Colonic mucosa (tissue), 4 donors: ENCODE data around the gene DLG2. TPM values are rescaled to one million over a fixed set of nuclear protein-coding genes. Genes with fewer than 3 reads are reported as not detected.
A peak's percentile ranks its signal among the peaks of the same experiment; 100 is the strongest.

ENCODE experiments used
- DNase-seq: peaks from one replicate; pipeline ENCODE4 v3.0.0-alpha.2; 2020
- H3K27ac ChIP-seq: fragments of 200-600 bp; one replicate; pipeline ENCODE4 v1.8.0; 2021
- H3K27me3 ChIP-seq: fragments of 200-600 bp; one replicate; pipeline ENCODE4 v1.8.0; 2021
- H3K36me3 ChIP-seq: fragments of 200-600 bp; one replicate; pipeline ENCODE4 v1.8.0; 2021
- H3K4me1 ChIP-seq: fragments of 200-600 bp; one replicate; pipeline ENCODE4 v1.8.0; 2021; ENCODE audit warnings: mild to moderate bottlenecking
- H3K4me3 ChIP-seq: fragments of 200-600 bp; one replicate; pipeline ENCODE4 v1.8.0; 2021
- H3K9ac ChIP-seq, 2 donors: one replicate each; pipeline ENCODE4 v1.7.0; 2013; ENCODE audit warnings: control low read depth in 2 of 2, low read depth in 2 of 2, low read length in 2 of 2
- H3K9me3 ChIP-seq: fragments of 200-600 bp; one replicate; pipeline ENCODE4 v1.8.0; 2021
- CTCF ChIP-seq: fragments of 200-600 bp; IDR thresholded peaks from one replicate; pipeline ENCODE4 v1.8.0; 2022; ENCODE audit warnings: antibody characterized with exemption, mild to moderate bottlenecking
- intact Hi-C: fragments of 100-400 bp; cut with DNase I; formaldehyde crosslinking; loops from one replicate; pipeline ENCODE4 v1.14.1; 2022
- total RNA-seq, 2 donors: library from RNA; stranded (reverse); fragmentation: NEBNext Ultra II Directional in 1 of 2; extraction: Animal tissue kit (Norgen Biotek cat#: 25700) in 1 of 2; gene quantifications; one replicate each; pipeline ENCODE4 v1.2.1, GENCODE V29; 2021
- donor health status: healthy.
- donor health status: DM: no; HTN: no; CAD: no.
- donor health status: DM: no; HTN: no; CAD: no.

DLG2 gene
- total RNA-seq, 2 donors from 2014 or later, result 1.4 to 3.3 TPM

GRCh38 chr11:83970061-83970671 is 1657.0 kb downstream of the DLG2 start:
- H3K36me3 ChIP-seq, result no peaks in the 10 kb centered on the region
- intact Hi-C loops, result no loop called here

GRCh38 chr11:83957038-83957900 is 1669.9 kb downstream of the DLG2 start:
- H3K27me3 ChIP-seq, result no peaks in the 10 kb centered on the region
- H3K4me3 ChIP-seq, result no peak overlapping the region
- no peaks in the 10 kb centered on the region for H3K36me3 ChIP-seq
- no peaks in the 10 kb centered on the region for H3K4me1 ChIP-seq
- intact Hi-C loops, result no loop called here
- DNase-seq, result no peak
- H3K9me3 ChIP-seq, result no peaks in the 10 kb centered on the region
- H3K27ac ChIP-seq, result no peak overlapping the region
- TF ChIP-seq CTCF, result no peak
- no peak overlapping the region for H3K9ac ChIP-seq

More at GRCh38 chr11:83970061-83970671, 1657.0 kb downstream of the DLG2 start:
- DNase-seq, result no peak
- no peaks in the 10 kb centered on the region for H3K4me1 ChIP-seq
- TF ChIP-seq CTCF, result no peak
- no peaks in the 10 kb centered on the region for H3K9me3 ChIP-seq
- H3K27ac ChIP-seq, result no peak overlapping the region
- no peaks in the 10 kb centered on the region for H3K27me3 ChIP-seq
- no peak overlapping the region for H3K9ac ChIP-seq
- H3K4me3 ChIP-seq, result no peak overlapping the region

- Histone ChIP-seq H3K9ac (no peak overlapping the region), H3K27ac (no peak overlapping the region), H3K27me3 (no peaks in the 10 kb centered on the region), H3K36me3 (no peaks in the 10 kb centered on the region), H3K4me1 (no peaks in the 10 kb centered on the region), H3K4me3 (no peak overlapping the region), H3K9me3 (no peaks in the 10 kb centered on the region)
- intact Hi-C loops, result no loop called here
- DNase-seq, result no peak
- no peak for TF ChIP-seq CTCF
These were observed 1670.9 kb downstream of the DLG2 start for GRCh38 chr11:83956119-83956697.

- Histone ChIP-seq H3K4me3 (no peak overlapping the region), H3K27ac (no peak overlapping the region), H3K36me3 (no peaks in the 10 kb centered on the region), H3K4me1 (no peaks in the 10 kb centered on the region), H3K9me3 (no peaks in the 10 kb centered on the region), H3K27me3 (no peaks in the 10 kb centered on the region), H3K9ac (no peak overlapping the region)
- DNase-seq, result no peak
- intact Hi-C loops, result no loop called here
- no peak for TF ChIP-seq CTCF
These were observed 1672.4 kb downstream of the DLG2 start for GRCh38 chr11:83954780-83955179.

- intact Hi-C loops, result no loop called here
- TF ChIP-seq CTCF, result no peak
- peak; percentile 20 for DNase-seq
These were observed 1675.6 kb downstream of the DLG2 start for GRCh38 chr11:83951521-83951920.

More at GRCh38 chr11:83951521-83951920, 1675.6 kb downstream of the DLG2 start:
- Histone ChIP-seq H3K9me3 (no peaks in the 10 kb centered on the region), H3K4me3 (no peak overlapping the region), H3K9ac (no peak overlapping the region), H3K27me3 (no peaks in the 10 kb centered on the region), H3K4me1 (no peaks in the 10 kb centered on the region), H3K36me3 (no peaks in the 10 kb centered on the region), H3K27ac (no peak overlapping the region)
